Heart left ventricle (tissue), 16 donors: ENCODE data around the gene PDAP1. TPM values are rescaled to one million over a fixed set of nuclear protein-coding genes. Genes with fewer than 3 reads are reported as not detected.
"Not testable (repeated sequence)": the region's sequence is repeated elsewhere in the genome, so short reads cannot be mapped to it uniquely, and the experiment has no call there.

ENCODE experiments used
- ATAC-seq, 4 donors: fragments of 200-7000 bp; cut with Tn5 transposase; one replicate each; pipeline ENCODE4 v1.9.1; 2020 to 2022; ENCODE audit warnings: moderate library complexity in 4 of 4, mild to moderate bottlenecking in 3 of 4, moderate number of reproducible peaks in 1 of 4
- DNase-seq, 5 donors: peaks; one replicate each; pipeline ENCODE4 v3.0.0-alpha.2; 2020
- H3K27ac ChIP-seq, 12 donors: fragments of 200-600 bp; sonication (generic) in 4 of 12; one replicate each; pipeline versions ENCODE4 v1.5.0 to v1.8.0; 2016 to 2022; ENCODE audit warnings: mild to moderate bottlenecking in 2 of 12
- H3K27me3 ChIP-seq, 9 donors: fragments of 200-600 bp; sonication (generic) in 2 of 9; one replicate each; pipeline versions ENCODE4 v1.5.1 to v1.8.0; 2016 to 2022; ENCODE audit warnings: mild to moderate bottlenecking in 3 of 9
- H3K36me3 ChIP-seq, 9 donors: fragments of 200-600 bp; sonication (generic) in 2 of 9; one replicate each; pipeline versions ENCODE4 v1.5.0 to v1.8.0; 2018 to 2022; ENCODE audit warnings: mild to moderate bottlenecking in 2 of 9
- H3K4me1 ChIP-seq, 12 donors: fragments of 200-600 bp; sonication (generic) in 4 of 12; one replicate each; pipeline versions ENCODE4 v1.5.0 to v1.8.0; 2016 to 2022; ENCODE audit warnings: mild to moderate bottlenecking in 3 of 12
- H3K4me3 ChIP-seq, 12 donors: fragments of 200-600 bp; sonication (generic) in 4 of 12; one replicate each; pipeline versions ENCODE4 v1.5.0 to v1.8.0; 2017 to 2022; ENCODE audit warnings: mild to moderate bottlenecking in 9 of 12, moderate library complexity in 4 of 12
- H3K9me3 ChIP-seq, 12 donors: fragments of 200-600 bp; sonication (generic) in 4 of 12; one replicate each; pipeline versions ENCODE4 v1.5.0 to v1.8.0; 2016 to 2022; ENCODE audit warnings: mild to moderate bottlenecking in 1 of 12
- POLR2A ChIP-seq, 2 donors: fragments of 450-650 bp; IDR thresholded peaks; one replicate each; pipeline ENCODE4 v1.6.1; 2017; ENCODE audit warnings: antibody characterized with exemption in 2 of 2, mild to moderate bottlenecking in 2 of 2, moderate library complexity in 2 of 2
- WGBS, 4 donors: extraction: QIAGEN DNeasy Blood & Tissue Kit in 2 of 4; methylation state at CpG; one replicate each; pipeline versions ENCODE4 v1.1.5 to v1.1.7; 2013 to 2018; 5-methylcytosine and 5-hydroxymethylcytosine counted together
- intact Hi-C, 10 donors: fragments of 100-400 bp; cut with DNase I; formaldehyde crosslinking; loops; one replicate each; pipeline versions ENCODE4 v1.11.1 to v1.14.2; 2022
- polyA plus RNA-seq, 2 donors: library from polyadenylated mRNA; stranded (reverse); fragments of 200-250 nt; gene quantifications; one replicate each; pipeline ENCODE4 v1.2.3, GENCODE V29; 2013
- total RNA-seq, 9 donors: library from RNA; depleted of rRNA in 2 of 9; stranded (reverse); fragments of >200 nt in 2 of 9; fragmentation: NEBNext Ultra II Directional in 3 of 9; extraction: Animal tissue kit (Norgen Biotek cat#: 25700) in 3 of 9; gene quantifications; one replicate each; pipeline versions ENCODE4 v1.1.0 to v1.2.4, GENCODE V29; 2016 to 2023
- TF ChIP-seq, protein P1 (sequence below), 12 donors: fragments of 200-600 bp; sonication (generic) in 4 of 12; IDR thresholded peaks; one replicate each; pipeline versions ENCODE4 v1.5.0 to v1.8.0; 2018 to 2022; ENCODE audit warnings: antibody characterized with exemption in 12 of 12, mild to moderate bottlenecking in 5 of 12
- donor health status: ischemic (EF 13 %, LVEDD 7.1; RV severe dilation, severe dysfunction).
- donor health status: healthy with polysubstance abuse.
- donor health status: DM: no; HTN: yes; CAD: no.
- donor health status: DM: no; HTN: no; CAD: no.
- donor health status: ischemic (EF 25% LVEDD 6.9; RV normal size, moderate dysfunction).
- donor health status: ischemic (EF 25% LVEDD 5.7; RV mildly dilated, moderate dysfunction).
- donor health status: healthy.
- donor health status: DM: yes; HTN: yes; CAD: no.
- donor health status: ischemic (EF 35%, LVEDD 5.7; RV mildly dilated, moderate dysfunction).
- donor health status: nonischemic (EF 11% LVEDD 7.7; RV severe dilation, severe dysfunction).
- donor health status: DM: yes; HTN: yes; CAD: no.
- donor health status: PGD.
- donor health status: ischemic (EF 29% LVEDD 5.4; RV normal size, mild dysfunction).
- donor health status: nonischemic (EF 23%, LVEDD 6.1; RV moderate dilation, normal function).

The PDAP1 gene
- total and polyA plus RNA-seq, 11 donors, result 88.7 to 309 (median 102) TPM

DNA sequence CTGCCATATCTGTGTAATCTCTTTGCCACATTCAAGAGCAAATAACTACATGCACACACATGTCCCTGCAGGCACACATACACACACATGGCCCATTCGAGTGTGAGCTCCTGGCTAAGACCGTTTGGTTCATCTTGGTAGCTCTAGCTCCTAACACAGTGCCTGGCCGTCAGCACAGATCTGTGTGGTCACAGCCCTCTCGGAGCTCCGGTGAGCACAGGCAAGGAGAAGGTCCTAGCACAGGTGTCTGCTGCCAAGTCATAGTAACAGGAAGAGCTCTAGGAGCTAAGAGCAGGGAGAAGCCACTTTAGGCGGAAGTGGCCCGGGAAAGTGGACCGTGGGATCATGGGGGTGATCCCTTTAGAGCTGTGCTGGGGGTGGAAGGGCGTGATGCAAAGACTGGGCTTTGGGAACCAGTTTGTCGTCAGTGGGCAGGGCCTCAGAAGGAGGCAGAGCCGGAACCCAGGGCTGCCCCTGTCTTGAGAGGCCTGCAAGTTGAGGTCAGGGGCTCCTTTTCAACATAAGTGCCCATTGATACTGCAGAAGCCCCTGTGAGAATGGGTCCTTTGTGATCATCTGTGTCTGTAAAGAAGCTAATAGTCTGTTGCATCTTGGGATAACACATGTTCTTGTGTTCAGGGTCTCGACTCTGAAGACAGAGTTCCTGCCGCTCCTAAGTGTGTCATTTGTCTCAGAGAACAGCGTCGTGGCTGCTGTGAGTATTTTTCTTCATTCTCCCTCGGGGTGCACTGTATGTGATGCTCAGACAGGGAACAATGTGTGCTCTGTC lies 50.5 kb downstream of the PDAP1 start:
- ATAC-seq, result peak in 2 of 4 donors; percentile 33 to 38
- 89 to 91% (median 91%) methylated on average over 15 to 16 of the region's 16 CpGs for WGBS, 4 donors
- no peak for DNase-seq
- no peak for TF ChIP-seq POLR2A (IDR thresholded peaks at IDR 0.05)
- TF ChIP-seq, protein P1, sequence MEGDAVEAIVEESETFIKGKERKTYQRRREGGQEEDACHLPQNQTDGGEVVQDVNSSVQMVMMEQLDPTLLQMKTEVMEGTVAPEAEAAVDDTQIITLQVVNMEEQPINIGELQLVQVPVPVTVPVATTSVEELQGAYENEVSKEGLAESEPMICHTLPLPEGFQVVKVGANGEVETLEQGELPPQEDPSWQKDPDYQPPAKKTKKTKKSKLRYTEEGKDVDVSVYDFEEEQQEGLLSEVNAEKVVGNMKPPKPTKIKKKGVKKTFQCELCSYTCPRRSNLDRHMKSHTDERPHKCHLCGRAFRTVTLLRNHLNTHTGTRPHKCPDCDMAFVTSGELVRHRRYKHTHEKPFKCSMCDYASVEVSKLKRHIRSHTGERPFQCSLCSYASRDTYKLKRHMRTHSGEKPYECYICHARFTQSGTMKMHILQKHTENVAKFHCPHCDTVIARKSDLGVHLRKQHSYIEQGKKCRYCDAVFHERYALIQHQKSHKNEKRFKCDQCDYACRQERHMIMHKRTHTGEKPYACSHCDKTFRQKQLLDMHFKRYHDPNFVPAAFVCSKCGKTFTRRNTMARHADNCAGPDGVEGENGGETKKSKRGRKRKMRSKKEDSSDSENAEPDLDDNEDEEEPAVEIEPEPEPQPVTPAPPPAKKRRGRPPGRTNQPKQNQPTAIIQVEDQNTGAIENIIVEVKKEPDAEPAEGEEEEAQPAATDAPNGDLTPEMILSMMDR (IDR thresholded peaks at IDR 0.05), result no peak
- Histone ChIP-seq H3K4me3 (no peak overlapping the region), H3K36me3 (peaks cover 0 to 100% (median 98%) of the 10 kb centered on the region in 9 donors), H3K27me3 (no peaks in the 10 kb centered on the region), H3K27ac (peak overlapping the region in 1 of 12 donors; percentile 62), H3K9me3 (no peaks in the 10 kb centered on the region), H3K4me1 (no peaks in the 10 kb centered on the region)
- intact Hi-C loops, result no loop called here

DNA sequence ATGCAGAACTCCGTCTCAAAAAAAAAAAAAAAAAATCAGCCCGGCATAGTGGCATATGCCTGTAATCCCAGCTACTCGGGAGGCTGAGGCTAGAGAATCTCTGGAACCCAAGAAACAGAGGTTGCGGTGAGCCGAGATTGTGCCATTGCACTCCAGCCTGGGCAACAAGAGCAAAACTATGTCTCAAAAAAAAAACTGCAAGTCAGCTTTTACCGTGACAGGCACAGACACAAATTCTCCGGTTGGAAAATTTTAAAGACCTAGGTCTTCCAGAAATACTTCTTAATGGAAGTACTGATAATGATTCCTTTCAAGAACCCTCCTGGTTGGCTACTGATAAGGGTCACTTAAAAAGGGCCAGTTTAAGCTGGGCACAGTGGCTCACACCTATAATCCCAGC lies 53.3 kb downstream of the PDAP1 start:
- no peak for DNase-seq
- H3K4me1 ChIP-seq, result no peaks in the 10 kb centered on the region
- intact Hi-C loops, result no loop called here
- H3K27ac ChIP-seq, result no peak overlapping the region
- no peaks in the 10 kb centered on the region for H3K27me3 ChIP-seq
- peaks cover 0 to 100% (median 100%) of the 10 kb centered on the region in 9 donors for H3K36me3 ChIP-seq
- ATAC-seq, result no peak
- no peak overlapping the region for H3K4me3 ChIP-seq
- 87 to 93% (median 91%) methylated on average over 7 of the region's 7 CpGs for WGBS, 4 donors
- H3K9me3 ChIP-seq, result no peaks in the 10 kb centered on the region
- TF ChIP-seq, protein P1 (IDR thresholded peaks at IDR 0.05), result no peak
- no peak for TF ChIP-seq POLR2A (IDR thresholded peaks at IDR 0.05)

DNA sequence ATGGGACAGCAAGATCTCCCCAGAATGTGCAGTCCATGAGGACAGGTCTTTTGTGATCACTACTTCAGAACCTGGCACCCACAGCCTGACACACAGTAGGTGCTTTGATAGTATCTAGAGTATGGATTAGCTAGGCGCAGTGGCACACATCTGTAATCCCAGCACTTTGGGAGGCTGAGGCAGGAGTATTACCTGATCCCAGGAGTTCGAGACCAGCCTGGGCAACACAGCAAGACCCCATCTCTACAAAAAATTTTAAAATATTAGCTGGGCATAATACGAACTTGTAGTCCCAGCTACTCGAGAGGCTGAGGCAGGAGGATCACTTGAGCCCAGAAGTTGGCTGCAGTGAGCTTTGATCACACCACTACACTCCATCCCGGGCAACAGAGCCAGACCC lies 56.1 kb downstream of the PDAP1 start:
- ATAC-seq, result no peak
- no peak for DNase-seq
- H3K27me3 ChIP-seq, result no peaks in the 10 kb centered on the region
- no peaks in the 10 kb centered on the region for H3K4me1 ChIP-seq
- H3K36me3 ChIP-seq, result peaks cover 0 to 100% (median 99%) of the 10 kb centered on the region in 9 donors
- no peaks in the 10 kb centered on the region for H3K9me3 ChIP-seq
- no peak overlapping the region for H3K27ac ChIP-seq
- WGBS, 4 donors, result 86 to 98% (median 96%) methylated on average over 5 of the region's 5 CpGs
- H3K4me3 ChIP-seq, result no peak overlapping the region
- TF ChIP-seq, protein P1 (IDR thresholded peaks at IDR 0.05), result no peak
- TF ChIP-seq POLR2A (IDR thresholded peaks at IDR 0.05), result no peak
- intact Hi-C loops, result no loop called here

DNA sequence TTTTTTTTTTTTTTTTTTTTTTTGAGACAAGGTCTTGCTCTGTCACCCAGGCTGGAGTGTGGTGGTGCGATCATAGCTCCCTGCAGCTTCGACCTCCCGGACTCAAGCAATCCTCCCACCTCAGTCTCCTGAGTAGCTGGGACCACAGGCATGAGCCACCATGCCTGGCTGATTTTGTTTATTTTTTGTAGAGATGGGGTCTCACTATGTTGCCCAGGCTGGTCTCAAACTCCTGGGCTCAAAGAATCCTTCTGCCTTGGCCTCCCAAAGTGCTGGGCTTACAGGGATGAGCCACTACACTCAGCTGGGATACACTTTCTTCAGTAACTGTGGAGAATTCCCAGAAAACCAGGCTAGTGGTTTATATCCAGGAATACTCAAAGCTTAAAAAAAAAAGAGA lies 57.8 kb downstream of the PDAP1 start:
- H3K27ac ChIP-seq, ATAC-seq, intact Hi-C loops, DNase-seq, H3K4me3 ChIP-seq, H3K4me1 ChIP-seq, H3K9me3 ChIP-seq, H3K27me3 ChIP-seq: not testable (repeated sequence)
- peaks cover 0 to 100% (median 99%) of the 10 kb centered on the region in 9 donors for H3K36me3 ChIP-seq
- 95 to 98% (median 95%) methylated on average over 3 of the region's 3 CpGs for WGBS, 4 donors

Other genes starting within 250 kb of the PDAP1 start
- gene KPNA7, start 200.5 kb downstream of the PDAP1 start, total RNA-seq, result not detected
- not detected for gene KPNA7, start 200.5 kb downstream of the PDAP1 start, polyA plus RNA-seq
- not detected for gene MYH16, start 135.8 kb downstream of the PDAP1 start, total RNA-seq
- not detected for gene MYH16, start 135.8 kb downstream of the PDAP1 start, polyA plus RNA-seq
- 100 to 1,000 TPM in 8 of 9 donors, 10 to 100 TPM in 1; 97.1 to 177 (median 146) TPM for gene ARPC1A, start 82.7 kb downstream of the PDAP1 start, total RNA-seq
- 100 to 1,000 TPM; 102 to 208 TPM for gene ARPC1A, start 82.7 kb downstream of the PDAP1 start, polyA plus RNA-seq
- gene ARPC1B, start 33.9 kb downstream of the PDAP1 start, total RNA-seq, result 100 to 1,000 TPM in 2 of 9 donors, 10 to 100 TPM in 7; 17.2 to 142 (median 37.1) TPM
- 100 to 1,000 TPM in 1 of 2 donors, 10 to 100 TPM in 1; 32.7 to 136 TPM for gene ARPC1B, start 33.9 kb downstream of the PDAP1 start, polyA plus RNA-seq
- gene BUD31, start 372 bp upstream of the PDAP1 start, total RNA-seq, result 10 to 100 TPM; 26.1 to 63.6 (median 38.9) TPM
- gene BUD31, start 372 bp upstream of the PDAP1 start, polyA plus RNA-seq, result 10 to 100 TPM; 66.7 to 87.8 TPM
- 1 to 10 TPM; 2.1 to 9.0 (median 3.9) TPM for gene PTCD1, start 30.2 kb upstream of the PDAP1 start, total RNA-seq
- 1 to 10 TPM; 3.3 to 3.7 TPM for gene PTCD1, start 30.2 kb upstream of the PDAP1 start, polyA plus RNA-seq
- 10 to 100 TPM; 12.7 to 24.8 (median 16.4) TPM for gene CPSF4, start 30.3 kb upstream of the PDAP1 start, total RNA-seq
- 10 to 100 TPM; 14.1 to 24.3 TPM for gene CPSF4, start 30.3 kb upstream of the PDAP1 start, polyA plus RNA-seq
- gene ATP5MF, start 57.6 kb upstream of the PDAP1 start, total RNA-seq, result 1,000 to 10,000 TPM in 2 of 9 donors, 100 to 1,000 TPM in 7; 579 to 6,117 (median 707) TPM
- gene ATP5MF, start 57.6 kb upstream of the PDAP1 start, polyA plus RNA-seq, result 1,000 to 10,000 TPM; 2,714 to 5,384 TPM
- 1 to 10 TPM; 2.1 to 5.2 (median 3.2) TPM for gene ZNF789, start 64.3 kb upstream of the PDAP1 start, total RNA-seq
- gene ZNF789, start 64.3 kb upstream of the PDAP1 start, polyA plus RNA-seq, result 1 to 10 TPM; 3.3 to 4.4 TPM
- gene ZNF394, start 91.7 kb upstream of the PDAP1 start, total RNA-seq, result 10 to 100 TPM; 12.4 to 23.0 (median 15.2) TPM
- 10 to 100 TPM; 13.9 to 16.0 TPM for gene ZNF394, start 91.7 kb upstream of the PDAP1 start, polyA plus RNA-seq
- gene ZKSCAN5, start 96.1 kb upstream of the PDAP1 start, total RNA-seq, result 1 to 10 TPM; 5.6 to 9.6 (median 7.1) TPM
- 1 to 10 TPM; 2.1 to 5.8 TPM for gene ZKSCAN5, start 96.1 kb upstream of the PDAP1 start, polyA plus RNA-seq
- 1 to 10 TPM; 4.7 to 7.1 (median 5.3) TPM for gene FAM200A, start 143.5 kb upstream of the PDAP1 start, total RNA-seq
- gene FAM200A, start 143.5 kb upstream of the PDAP1 start, polyA plus RNA-seq, result 1 to 10 TPM; 5.8 to 6.6 TPM
- 10 to 100 TPM; 26.8 to 48.0 (median 32.8) TPM for gene ZNF655, start 150.0 kb upstream of the PDAP1 start, total RNA-seq
- gene ZNF655, start 150.0 kb upstream of the PDAP1 start, polyA plus RNA-seq, result 10 to 100 TPM; 28.8 to 36.1 TPM
- gene TMEM225B, start 189.7 kb upstream of the PDAP1 start, total RNA-seq, result under 1 TPM in 4 of 9 donors, not detected in 5; 0.29 to 0.52 (median 0.51) TPM
- gene TMEM225B, start 189.7 kb upstream of the PDAP1 start, polyA plus RNA-seq, result under 1 TPM in 1 of 2 donors, not detected in 1; 0.10 TPM
- 10 to 100 TPM in 4 of 9 donors, 1 to 10 TPM in 5; 5.6 to 12.0 (median 8.3) TPM for gene ZSCAN25, start 208.3 kb upstream of the PDAP1 start, total RNA-seq
- 1 to 10 TPM; 3.4 to 4.0 TPM for gene ZSCAN25, start 208.3 kb upstream of the PDAP1 start, polyA plus RNA-seq